Hepatocyte (in vitro differentiated cells): ENCODE results near the gene MASP2.

Source experiments
- EZH2 ChIP-seq: fragments of 200-600 bp; sonication (generic); IDR thresholded peaks from 2 replicates; pipeline ENCODE4 v1.6.1; 2016; ENCODE audit warnings: antibody characterized with exemption, mild to moderate bottlenecking, borderline replicate concordance
- EZH2phosphoT487 ChIP-seq: fragments of 200-600 bp; sonication (generic); IDR thresholded peaks from one replicate; pipeline ENCODE4 v1.6.1; 2018; ENCODE audit warnings: antibody characterized with exemption, mild to moderate bottlenecking, low read depth, moderate library complexity; ENCODE audit not compliant: unreplicated experiment, severe bottlenecking
- TF ChIP-seq, protein P1 (sequence below): fragments of 200-600 bp; sonication (generic); IDR thresholded peaks from 2 replicates; pipeline ENCODE4 v1.5.1; 2016; ENCODE audit warnings: antibody characterized with exemption, mild to moderate bottlenecking; ENCODE audit not compliant: poor library complexity

DNA sequence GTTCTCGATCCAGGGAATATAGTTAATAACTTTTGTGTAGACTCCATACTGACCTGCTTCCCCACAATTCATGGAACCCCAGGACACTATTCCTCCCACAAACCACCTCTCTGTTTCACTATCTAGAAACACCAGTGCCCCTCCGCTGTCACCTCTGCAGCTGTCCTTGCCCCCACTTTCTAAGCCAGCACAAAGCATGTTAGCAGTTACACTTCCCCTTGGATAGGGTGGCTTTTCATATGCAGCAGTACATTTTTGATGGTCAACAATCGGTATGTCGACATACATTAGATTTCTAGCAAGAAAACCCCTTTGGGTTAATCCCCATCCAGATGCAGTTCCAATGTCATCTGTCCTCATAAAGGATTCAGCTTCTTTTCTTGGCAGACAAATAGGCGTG is 20.1 kb downstream of the MASP2 start:
- TF ChIP-seq EZH2 (no peak), EZH2phosphoT487 (no peak)
- TF ChIP-seq, protein P1, sequence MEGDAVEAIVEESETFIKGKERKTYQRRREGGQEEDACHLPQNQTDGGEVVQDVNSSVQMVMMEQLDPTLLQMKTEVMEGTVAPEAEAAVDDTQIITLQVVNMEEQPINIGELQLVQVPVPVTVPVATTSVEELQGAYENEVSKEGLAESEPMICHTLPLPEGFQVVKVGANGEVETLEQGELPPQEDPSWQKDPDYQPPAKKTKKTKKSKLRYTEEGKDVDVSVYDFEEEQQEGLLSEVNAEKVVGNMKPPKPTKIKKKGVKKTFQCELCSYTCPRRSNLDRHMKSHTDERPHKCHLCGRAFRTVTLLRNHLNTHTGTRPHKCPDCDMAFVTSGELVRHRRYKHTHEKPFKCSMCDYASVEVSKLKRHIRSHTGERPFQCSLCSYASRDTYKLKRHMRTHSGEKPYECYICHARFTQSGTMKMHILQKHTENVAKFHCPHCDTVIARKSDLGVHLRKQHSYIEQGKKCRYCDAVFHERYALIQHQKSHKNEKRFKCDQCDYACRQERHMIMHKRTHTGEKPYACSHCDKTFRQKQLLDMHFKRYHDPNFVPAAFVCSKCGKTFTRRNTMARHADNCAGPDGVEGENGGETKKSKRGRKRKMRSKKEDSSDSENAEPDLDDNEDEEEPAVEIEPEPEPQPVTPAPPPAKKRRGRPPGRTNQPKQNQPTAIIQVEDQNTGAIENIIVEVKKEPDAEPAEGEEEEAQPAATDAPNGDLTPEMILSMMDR = no peak
